Tibial nerve (tissue), 4 donors: Measurements from ENCODE around the gene ANGEL2. TPM values are rescaled to one million over a fixed set of nuclear protein-coding genes. Genes with fewer than 3 reads are reported as not detected.

Experiments used
- DNase-seq, 2 donors: peaks; one replicate each; pipeline ENCODE4 v3.0.0-alpha.2; 2019; ENCODE audit warnings: low spot score in 2 of 2
- H3K27ac ChIP-seq, 4 donors: fragments of 200-600 bp; sonication (generic) in 3 of 4; one replicate each; pipeline ENCODE4 v1.5.1; 2017 to 2019; ENCODE audit warnings: mild to moderate bottlenecking in 1 of 4
- H3K27me3 ChIP-seq, 2 donors: fragments of 200-600 bp; sonication (generic) in 1 of 2; one replicate each; pipeline versions ENCODE4 v1.5.1 to v1.6.0; 2017 to 2019
- H3K36me3 ChIP-seq, 3 donors: fragments of 200-600 bp; sonication (generic); one replicate each; pipeline ENCODE4 v1.5.1; 2018 to 2019
- H3K4me1 ChIP-seq, 4 donors: fragments of 200-600 bp; sonication (generic) in 3 of 4; one replicate each; pipeline ENCODE4 v1.5.1; 2017 to 2019
- H3K4me3 ChIP-seq, 4 donors: fragments of 200-600 bp; sonication (generic) in 3 of 4; one replicate each; pipeline ENCODE4 v1.5.1; 2017 to 2019; ENCODE audit warnings: mild to moderate bottlenecking in 1 of 4, moderate library complexity in 1 of 4
- H3K9me3 ChIP-seq, 4 donors: fragments of 200-600 bp; sonication (generic) in 3 of 4; one replicate each; pipeline ENCODE4 v1.5.1; 2017 to 2019
- EP300 ChIP-seq, 2 donors: sonication (generic); formaldehyde crosslinking; IDR thresholded peaks; one replicate each; pipeline ENCODE4 v1.6.1; 2017; ENCODE audit warnings: antibody characterized with exemption in 2 of 2, mild to moderate bottlenecking in 1 of 2
- POLR2A ChIP-seq, 2 donors: fragments of 450-650 bp; IDR thresholded peaks; one replicate each; pipeline ENCODE4 v1.6.1; 2017; ENCODE audit warnings: antibody characterized with exemption in 2 of 2, mild to moderate bottlenecking in 2 of 2, moderate library complexity in 2 of 2
- WGBS, 2 donors: methylation state at CpG; one replicate each; pipeline ENCODE4 v1.1.5; 2018; 5-methylcytosine and 5-hydroxymethylcytosine counted together
- total RNA-seq, 4 donors: library from RNA; depleted of rRNA; stranded (reverse); fragments of >200 nt; gene quantifications; one replicate each; pipeline ENCODE4 v1.1.0, GENCODE V29; 2016
- TF ChIP-seq, protein P1 (sequence below), 5 experiments: fragments of 200-600 bp in 3 of 5; fragments of 450-650 bp in 2 of 5; sonication (generic) in 3 of 5; IDR thresholded peaks; one replicate each; pipeline ENCODE4 v1.5.1; 2016 to 2019; ENCODE audit warnings: antibody characterized with exemption in 5 of 5, mild to moderate bottlenecking in 3 of 5, moderate library complexity in 2 of 5

Gene ANGEL2
- total RNA-seq, 4 donors from 2014 or later = 52.2 to 74.5 (median 68.8) TPM

DNA sequence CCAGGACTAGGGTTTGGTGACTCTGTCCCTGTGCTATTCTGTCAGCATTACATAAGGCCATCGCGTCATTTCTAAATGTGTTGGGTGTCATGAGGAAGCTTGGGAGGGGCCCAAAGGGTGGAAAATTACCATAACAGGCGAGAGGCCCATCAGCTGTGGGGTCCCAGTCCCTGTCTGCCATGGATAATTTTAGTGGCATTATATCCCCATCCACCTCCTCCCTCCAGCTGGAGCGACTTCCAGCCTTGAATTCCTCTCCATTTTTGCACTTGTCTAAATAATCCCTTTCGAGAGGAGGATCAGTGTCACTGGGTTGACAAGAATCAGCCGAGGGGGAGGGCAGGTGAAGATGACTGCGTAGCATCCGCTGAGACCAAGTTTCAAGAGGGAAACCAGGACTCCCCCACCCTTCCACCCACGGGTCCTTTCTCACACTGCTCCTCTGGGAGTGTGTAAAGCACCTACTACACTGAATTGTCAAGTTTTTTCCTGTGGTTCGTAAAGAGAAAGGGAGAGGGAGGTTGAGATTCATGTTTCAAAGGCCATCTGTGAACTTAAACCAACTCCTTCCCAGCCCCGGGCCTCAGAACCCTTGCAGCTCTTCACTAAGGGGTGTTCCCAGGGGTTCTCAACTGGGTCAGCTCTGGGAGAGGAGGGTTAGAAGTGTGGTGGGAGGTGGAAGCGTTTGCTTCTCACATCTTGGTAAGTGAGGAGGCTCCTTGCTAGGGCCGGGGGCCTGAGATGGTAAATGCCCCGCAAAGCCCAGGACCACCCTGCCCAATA lies 36.1 kb downstream of the ANGEL2 start:
- TF ChIP-seq, protein P1, sequence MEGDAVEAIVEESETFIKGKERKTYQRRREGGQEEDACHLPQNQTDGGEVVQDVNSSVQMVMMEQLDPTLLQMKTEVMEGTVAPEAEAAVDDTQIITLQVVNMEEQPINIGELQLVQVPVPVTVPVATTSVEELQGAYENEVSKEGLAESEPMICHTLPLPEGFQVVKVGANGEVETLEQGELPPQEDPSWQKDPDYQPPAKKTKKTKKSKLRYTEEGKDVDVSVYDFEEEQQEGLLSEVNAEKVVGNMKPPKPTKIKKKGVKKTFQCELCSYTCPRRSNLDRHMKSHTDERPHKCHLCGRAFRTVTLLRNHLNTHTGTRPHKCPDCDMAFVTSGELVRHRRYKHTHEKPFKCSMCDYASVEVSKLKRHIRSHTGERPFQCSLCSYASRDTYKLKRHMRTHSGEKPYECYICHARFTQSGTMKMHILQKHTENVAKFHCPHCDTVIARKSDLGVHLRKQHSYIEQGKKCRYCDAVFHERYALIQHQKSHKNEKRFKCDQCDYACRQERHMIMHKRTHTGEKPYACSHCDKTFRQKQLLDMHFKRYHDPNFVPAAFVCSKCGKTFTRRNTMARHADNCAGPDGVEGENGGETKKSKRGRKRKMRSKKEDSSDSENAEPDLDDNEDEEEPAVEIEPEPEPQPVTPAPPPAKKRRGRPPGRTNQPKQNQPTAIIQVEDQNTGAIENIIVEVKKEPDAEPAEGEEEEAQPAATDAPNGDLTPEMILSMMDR (IDR thresholded peaks at IDR 0.05) = no peak
- TF ChIP-seq POLR2A (IDR thresholded peaks at IDR 0.05) (no peak), EP300 (IDR thresholded peaks at IDR 0.05) (no peak)

DNA sequence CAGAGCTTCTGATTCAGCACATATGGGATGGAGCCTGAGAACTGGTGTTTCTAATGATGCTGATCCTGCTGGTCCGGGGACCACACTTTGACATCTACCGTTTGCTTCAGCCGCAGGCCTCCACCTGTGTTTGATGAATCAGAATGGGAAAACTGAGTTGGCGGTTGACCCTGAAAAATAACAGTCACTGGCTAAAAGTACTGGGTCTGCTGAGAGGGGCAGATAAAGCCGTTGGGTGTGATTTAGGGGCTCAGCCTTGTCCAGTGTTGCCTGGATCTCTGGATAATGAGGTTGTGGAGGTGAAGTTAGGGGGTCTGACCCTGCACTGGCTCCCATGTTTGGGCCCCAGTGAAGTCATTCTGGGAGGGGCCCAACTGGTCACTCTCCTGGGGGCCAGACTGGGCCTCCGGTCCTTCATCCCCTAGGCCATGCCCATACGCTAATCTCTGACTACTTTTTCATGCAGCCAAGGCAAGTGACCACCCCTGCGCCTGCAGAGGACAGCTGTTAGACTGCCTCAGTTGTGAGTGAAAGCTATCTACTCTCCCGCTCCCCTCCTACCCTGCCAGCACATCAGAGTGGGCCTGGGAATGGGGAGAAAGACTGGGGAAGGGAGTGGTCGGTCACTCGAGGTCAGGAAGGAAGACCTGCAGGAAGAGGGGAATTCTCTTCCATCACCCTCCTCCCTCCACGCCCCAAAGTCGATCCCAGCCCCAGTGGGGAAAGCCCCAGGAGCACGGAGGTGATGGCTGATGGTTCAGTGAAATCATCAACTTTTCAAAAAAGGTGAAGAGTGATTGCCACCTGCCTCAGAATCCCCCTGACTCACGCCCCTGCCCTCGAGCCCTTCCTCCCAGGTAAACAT lies 37.7 kb downstream of the ANGEL2 start:
- 86 to 87% methylated on average over 16 of the region's 16 CpGs for WGBS, 2 donors
- no peak overlapping the region for H3K4me3 ChIP-seq
- no peaks in the 10 kb centered on the region for H3K9me3 ChIP-seq
- TF ChIP-seq POLR2A (IDR thresholded peaks at IDR 0.05) (no peak), EP300 (IDR thresholded peaks at IDR 0.05) (no peak)
- TF ChIP-seq, protein P1 (IDR thresholded peaks at IDR 0.05) = no peak
- no peaks in the 10 kb centered on the region for H3K36me3 ChIP-seq
- H3K4me1 ChIP-seq = peaks cover 0 to 5% (median 0%) of the 10 kb centered on the region in 4 donors
- no peak for DNase-seq
- H3K27me3 ChIP-seq = no peaks in the 10 kb centered on the region
- H3K27ac ChIP-seq = no peak overlapping the region

More for the DNA sequence above, 36.1 kb downstream of the ANGEL2 start:
- DNase-seq = no peak
- no peaks in the 10 kb centered on the region for H3K9me3 ChIP-seq
- H3K27me3 ChIP-seq = no peaks in the 10 kb centered on the region
- H3K4me1 ChIP-seq = peaks cover 0 to 5% (median 0%) of the 10 kb centered on the region in 4 donors
- no peak overlapping the region for H3K4me3 ChIP-seq
- WGBS, 2 donors = 80 to 82% methylated on average over 14 of the region's 14 CpGs
- no peak overlapping the region for H3K27ac ChIP-seq
- no peaks in the 10 kb centered on the region for H3K36me3 ChIP-seq

DNA sequence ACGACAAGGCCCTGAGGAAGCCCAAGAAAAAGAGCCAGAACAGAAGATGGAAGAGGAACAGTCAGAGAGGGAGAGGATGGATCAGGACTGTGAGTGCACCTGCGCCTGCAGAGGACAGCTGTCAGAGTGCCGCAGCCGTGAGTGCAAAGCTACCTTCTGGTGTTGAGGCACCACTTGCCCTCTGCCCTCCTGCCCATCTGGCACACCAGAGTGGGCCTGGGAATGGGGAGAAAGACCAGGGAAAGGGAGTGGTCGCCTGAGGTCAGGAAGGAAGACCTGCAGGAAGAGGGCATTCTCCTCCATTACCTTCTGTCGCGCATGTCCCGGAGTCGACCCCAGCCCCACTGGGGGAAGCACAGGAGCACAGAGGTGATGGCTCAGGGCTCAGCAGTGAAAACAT lies 39.1 kb downstream of the ANGEL2 start:
- 90 to 92% methylated on average over 9 of the region's 9 CpGs for WGBS, 2 donors
- Histone ChIP-seq H3K36me3 (no peaks in the 10 kb centered on the region), H3K27me3 (no peaks in the 10 kb centered on the region), H3K27ac (no peak overlapping the region), H3K4me1 (peaks cover 0 to 5% (median 0%) of the 10 kb centered on the region in 4 donors), H3K9me3 (no peaks in the 10 kb centered on the region), H3K4me3 (no peak overlapping the region)
- no peak for DNase-seq
- TF ChIP-seq, protein P1 (IDR thresholded peaks at IDR 0.05) = no peak
- TF ChIP-seq EP300 (IDR thresholded peaks at IDR 0.05) (no peak), POLR2A (IDR thresholded peaks at IDR 0.05) (no peak)

DNA sequence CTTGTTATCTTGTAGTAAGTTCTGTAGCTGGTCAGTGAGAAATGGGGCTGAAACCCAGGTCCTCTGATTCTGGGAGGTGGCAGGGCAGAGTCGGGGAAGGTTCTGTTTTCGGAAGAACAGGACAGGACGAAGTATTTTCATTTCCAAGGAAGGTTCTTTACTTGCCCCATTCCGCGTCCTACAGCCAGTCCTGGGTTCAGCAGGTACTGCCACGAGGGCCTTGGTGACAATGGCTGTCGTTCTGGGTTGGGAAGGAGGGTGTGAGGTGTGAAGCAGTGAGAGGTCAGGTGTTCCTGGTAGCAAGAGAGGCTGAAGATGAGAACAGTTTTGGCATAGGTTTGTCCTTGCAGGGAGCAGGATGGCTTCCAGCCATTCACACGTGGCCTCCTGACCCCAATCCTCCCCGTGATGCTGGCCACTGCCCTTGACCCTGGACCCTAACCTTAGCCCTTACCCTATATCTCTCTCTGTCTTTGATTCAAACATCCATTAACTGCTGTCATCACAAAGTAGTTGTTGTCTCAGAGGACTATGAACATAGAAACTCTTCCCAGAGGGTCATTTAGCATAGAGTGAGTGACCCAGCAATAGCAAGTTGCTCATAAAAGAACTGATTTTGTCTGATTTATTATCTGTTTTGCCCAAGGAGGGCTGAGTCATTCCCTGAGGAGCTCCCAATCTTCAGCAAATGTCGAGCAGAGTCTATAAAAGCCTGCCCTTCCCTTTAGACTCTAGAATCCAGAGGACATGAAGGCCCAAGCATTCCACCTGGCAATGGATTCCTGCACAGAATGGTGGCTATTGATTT lies 40.4 kb downstream of the ANGEL2 start:
- no peaks in the 10 kb centered on the region for H3K27me3 ChIP-seq
- H3K9me3 ChIP-seq = no peaks in the 10 kb centered on the region
- H3K36me3 ChIP-seq = no peaks in the 10 kb centered on the region
- no peak for TF ChIP-seq POLR2A (IDR thresholded peaks at IDR 0.05)
- TF ChIP-seq, protein P1 (IDR thresholded peaks at IDR 0.05) = no peak
- TF ChIP-seq EP300 (IDR thresholded peaks at IDR 0.05) = no peak
- no peak for DNase-seq
- 76 to 77% methylated on average over 10 of the region's 10 CpGs for WGBS, 2 donors
- peaks cover 0 to 3% (median 0%) of the 10 kb centered on the region in 4 donors for H3K4me1 ChIP-seq
- H3K27ac ChIP-seq = no peak overlapping the region
- H3K4me3 ChIP-seq = no peak overlapping the region
